WERI-Rb-1 (cell line): Measurements from ENCODE around the gene DENND2C.

ENCODE experiments used
- DNase-seq: peaks from one replicate; pipeline ENCODE4 v3.0.0-alpha.2; 2020
- H3K27ac ChIP-seq: fragments of 250-450 bp; sonication (Bioruptor Pico); 2 replicates; pipeline ENCODE4 v1.5.1; 2020; ENCODE audit warnings: mild to moderate bottlenecking, moderate library complexity
- H3K27me3 ChIP-seq: fragments of 250-450 bp; sonication (Bioruptor Pico); 2 replicates; pipeline ENCODE4 v1.5.1; 2021; ENCODE audit warnings: mild to moderate bottlenecking, low read depth, moderate library complexity; ENCODE audit not compliant: insufficient read depth, severe bottlenecking
- H3K36me3 ChIP-seq: fragments of 250-450 bp; sonication (Bioruptor Pico); 2 replicates; pipeline ENCODE4 v1.5.1; 2020; ENCODE audit warnings: mild to moderate bottlenecking, moderate library complexity
- H3K4me3 ChIP-seq: 2 replicates; pipeline ENCODE4 v1.5.1; 2011; ENCODE audit warnings: low read depth, mild to moderate bottlenecking, control low read depth, low read length
- H3K9me3 ChIP-seq: fragments of 250-450 bp; sonication (Bioruptor Pico); 2 replicates; pipeline ENCODE4 v1.5.1; 2021; ENCODE audit warnings: mild to moderate bottlenecking, moderate library complexity; ENCODE audit not compliant: severe bottlenecking
- CTCF ChIP-seq: IDR thresholded peaks from 2 replicates; pipeline ENCODE4 v1.5.1; 2011; ENCODE audit warnings: low read depth, mild to moderate bottlenecking, control low read depth, inconsistent platforms, low read length

DENND2C gene

GRCh38 chr1:114671939-114672275 is 2.1 kb upstream of the DENND2C start:
- no peak overlapping the region for H3K4me3 ChIP-seq
- H3K9me3 ChIP-seq: no peaks in the 10 kb centered on the region
- H3K27me3 ChIP-seq: no peaks in the 10 kb centered on the region
- no peaks in the 10 kb centered on the region for H3K36me3 ChIP-seq
- TF ChIP-seq CTCF: no peak
- H3K27ac ChIP-seq: no peak overlapping the region
- no peak for DNase-seq

GRCh38 chr1:114671011-114671938 is 1.4 kb upstream of the DENND2C start:
- Histone ChIP-seq H3K4me3 (no peak overlapping the region), H3K27ac (no peak overlapping the region), H3K27me3 (no peaks in the 10 kb centered on the region), H3K36me3 (no peaks in the 10 kb centered on the region), H3K9me3 (no peaks in the 10 kb centered on the region)
- no peak for TF ChIP-seq CTCF
- no peak for DNase-seq

GRCh38 chr1:114670083-114671010 is 498 bp upstream of the DENND2C start:
- H3K27ac ChIP-seq: no peak overlapping the region
- TF ChIP-seq CTCF: no peak
- H3K27me3 ChIP-seq: no peaks in the 10 kb centered on the region
- H3K36me3 ChIP-seq: no peaks in the 10 kb centered on the region
- peak; percentile 94 for DNase-seq
- no peaks in the 10 kb centered on the region for H3K9me3 ChIP-seq
- peak overlapping the region; percentile 85 for H3K4me3 ChIP-seq

GRCh38 chr1:114668784-114669561 is 876 bp downstream of the DENND2C start:
- H3K36me3 ChIP-seq: no peaks in the 10 kb centered on the region
- no peak for DNase-seq
- H3K27ac ChIP-seq: no peak overlapping the region
- no peaks in the 10 kb centered on the region for H3K9me3 ChIP-seq
- peak overlapping the region; percentile 85 for H3K4me3 ChIP-seq
- no peaks in the 10 kb centered on the region for H3K27me3 ChIP-seq
- no peak for TF ChIP-seq CTCF

GRCh38 chr1:114668373-114668772 is 1.5 kb downstream of the DENND2C start:
- Histone ChIP-seq H3K27ac (no peak overlapping the region), H3K9me3 (no peaks in the 10 kb centered on the region), H3K4me3 (no peak overlapping the region), H3K36me3 (no peaks in the 10 kb centered on the region), H3K27me3 (no peaks in the 10 kb centered on the region)
- DNase-seq: no peak
- TF ChIP-seq CTCF: no peak
